Measurements from ENCODE around the gene PTPRG.
"Not testable (repeated sequence)": the region's sequence is repeated elsewhere in the genome, so short reads cannot be mapped to it uniquely, and the experiment has no call there.

The PTPRG gene

GRCh38 chr3:61796088-61796680, 234.8 kb downstream of the PTPRG start:
- DNase-seq (ENCODE audit: low read depth in 3 of 3): no peak

DNA sequence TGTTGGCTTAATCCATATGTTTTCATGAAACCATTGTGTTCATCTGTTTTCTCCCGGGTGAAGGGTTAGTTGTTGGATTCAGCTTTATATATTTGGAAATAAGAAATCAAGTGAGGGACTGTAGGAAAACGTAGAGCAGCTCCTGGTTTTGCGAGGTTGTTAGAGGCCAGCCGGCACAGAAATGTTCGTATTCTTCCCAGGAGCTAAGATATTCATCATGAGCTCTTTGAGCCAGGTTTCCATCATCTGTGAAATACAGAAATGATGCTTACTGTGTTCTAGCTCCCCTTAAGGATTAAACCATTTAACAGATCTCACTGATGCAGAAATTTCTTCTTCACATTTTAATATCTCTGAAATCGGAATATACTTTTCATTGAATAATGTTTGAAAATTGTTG, 235.5 kb downstream of the PTPRG start:
- DNase-seq (ENCODE audit: low read depth in 3 of 3): no peak

DNA sequence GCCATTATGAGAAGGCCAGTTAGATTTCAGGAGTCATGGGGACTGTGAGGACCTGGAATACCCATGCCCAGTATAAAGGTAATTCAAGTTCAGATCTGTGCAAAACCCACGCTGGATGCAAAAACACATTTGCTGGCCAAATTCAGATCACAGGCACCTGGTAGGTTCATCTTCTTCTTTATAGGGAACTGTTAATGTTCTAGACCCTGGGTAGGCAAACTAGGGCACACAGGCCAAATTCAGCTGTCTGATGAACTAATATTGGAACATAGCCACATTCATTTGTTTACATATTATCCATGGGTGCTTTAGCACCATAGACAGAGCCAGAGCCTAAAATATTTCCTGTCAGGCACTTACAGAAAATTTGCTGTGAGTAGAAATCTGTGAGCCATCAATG, 241.4 kb downstream of the PTPRG start:
- DNase-seq (ENCODE audit: low read depth in 3 of 3): no peak

DNA sequence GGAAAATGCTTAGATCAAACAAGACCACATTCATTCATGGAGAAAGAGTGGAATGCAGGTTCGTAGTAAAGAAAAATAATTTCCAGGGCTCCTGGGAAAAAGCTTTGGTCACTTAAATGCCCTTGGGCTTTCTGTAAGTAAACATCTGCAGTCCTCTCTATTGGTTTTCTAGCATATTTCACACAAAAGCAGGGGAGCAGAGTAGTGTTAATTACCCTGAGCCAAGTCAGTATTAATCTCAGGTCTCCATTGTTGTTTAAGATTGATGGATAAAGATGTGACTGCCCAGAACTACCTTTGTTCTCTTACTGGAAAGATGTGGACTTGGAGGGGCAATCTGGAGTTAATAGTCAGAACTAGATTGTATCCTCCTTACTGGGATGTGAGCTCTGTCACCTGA, 242.6 kb downstream of the PTPRG start:
- no peak for DNase-seq (ENCODE audit: low read depth in 3 of 3)

GRCh38 chr3:61804782-61805181, 243.4 kb downstream of the PTPRG start:
- DNase-seq (ENCODE audit: low read depth in 3 of 3): no peak

GRCh38 chr3:61805510-61806080, 244.2 kb downstream of the PTPRG start:
- no peak for DNase-seq (ENCODE audit: low read depth in 3 of 3)

- DNase-seq (ENCODE audit: low read depth in 3 of 3): no peak
Measured at GRCh38 chr3:61806810-61807209, 245.4 kb downstream of the PTPRG start.

- DNase-seq (ENCODE audit: low read depth in 3 of 3): no peak
Measured at GRCh38 chr3:61807865-61808276, 246.5 kb downstream of the PTPRG start.

GRCh38 chr3:61808526-61808925, 247.2 kb downstream of the PTPRG start:
- no peak for DNase-seq (ENCODE audit: low read depth in 3 of 3)

GRCh38 chr3:61808999-61809398, 247.6 kb downstream of the PTPRG start:
- no peak for DNase-seq (ENCODE audit: low read depth in 3 of 3)

- no peak for DNase-seq (ENCODE audit: low read depth in 3 of 3)
Measured at GRCh38 chr3:61809879-61810278, 248.5 kb downstream of the PTPRG start.

DNA sequence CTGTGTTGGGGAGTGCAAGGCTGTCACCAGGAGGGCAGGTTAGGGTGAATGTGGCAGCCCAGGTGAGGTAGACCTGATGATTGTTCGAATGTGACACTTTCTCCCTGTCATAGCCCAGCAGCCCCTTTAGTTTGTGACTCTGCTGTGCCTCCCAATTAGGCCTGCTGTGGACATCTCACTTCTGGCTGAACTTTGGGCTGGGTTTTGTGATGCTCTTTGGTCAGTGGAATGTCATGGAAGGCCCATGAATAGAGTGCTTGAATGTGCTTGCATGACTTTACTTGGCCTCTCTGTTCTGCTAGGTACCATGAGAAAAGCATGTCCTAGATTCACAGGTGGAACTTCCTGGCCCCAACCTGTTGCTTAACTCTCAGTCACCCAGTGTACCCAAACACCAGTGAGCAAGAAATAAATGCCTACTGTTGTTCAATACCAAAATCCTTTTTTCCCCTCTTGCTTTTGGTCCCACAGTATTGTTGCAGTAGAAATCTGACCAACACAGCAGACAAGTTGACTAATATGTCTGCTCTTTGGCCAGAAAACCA, 249.7 kb downstream of the PTPRG start:
- no peak for DNase-seq (ENCODE audit: low read depth in 3 of 3)

DNA sequence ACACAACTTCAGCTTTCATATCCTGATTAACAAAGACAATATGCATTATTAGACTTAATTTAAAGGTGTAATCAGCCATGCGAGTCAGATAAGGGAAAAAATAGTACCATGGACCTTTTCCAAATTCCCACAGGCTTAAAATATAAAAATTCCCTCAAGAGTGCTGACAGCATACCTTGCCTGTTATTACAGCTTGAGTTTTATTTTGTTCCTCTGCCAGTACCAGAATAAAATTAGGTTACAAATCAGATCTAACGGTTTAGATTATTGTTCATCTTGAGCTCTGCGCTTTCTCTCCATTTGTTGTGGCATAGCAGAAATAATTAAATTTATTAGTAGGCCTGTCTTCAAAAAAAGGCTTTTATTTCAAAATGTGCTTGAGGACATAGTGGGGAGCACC, 250.3 kb downstream of the PTPRG start:
- no peak for DNase-seq (ENCODE audit: low read depth in 3 of 3)

GRCh38 chr3:61812085-61812484, 250.7 kb downstream of the PTPRG start:
- no peak for DNase-seq (ENCODE audit: low read depth in 3 of 3)

DNA sequence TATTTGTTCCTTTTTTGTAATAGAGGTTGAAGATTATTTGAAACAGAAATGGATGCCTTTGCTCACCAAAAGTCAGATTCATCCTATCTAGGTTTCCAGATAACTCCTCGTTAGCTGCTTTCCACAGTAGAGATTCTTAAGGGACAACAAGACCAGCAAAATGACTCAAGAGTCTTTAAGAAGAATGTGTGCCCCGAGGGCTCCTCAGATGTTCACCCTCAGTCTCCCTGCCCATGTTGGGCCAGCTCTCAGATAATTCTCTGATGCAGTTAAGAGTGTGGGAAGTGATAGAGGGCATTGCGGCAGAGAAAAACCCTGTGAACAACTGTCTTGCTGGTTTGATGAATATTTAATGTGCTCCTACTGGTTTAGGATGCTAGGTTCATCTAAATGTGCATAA, 251.1 kb downstream of the PTPRG start:
- no peak for DNase-seq (ENCODE audit: low read depth in 3 of 3)

GRCh38 chr3:61813636-61814035, 252.3 kb downstream of the PTPRG start:
- DNase-seq (ENCODE audit: low read depth in 3 of 3): no peak

DNA sequence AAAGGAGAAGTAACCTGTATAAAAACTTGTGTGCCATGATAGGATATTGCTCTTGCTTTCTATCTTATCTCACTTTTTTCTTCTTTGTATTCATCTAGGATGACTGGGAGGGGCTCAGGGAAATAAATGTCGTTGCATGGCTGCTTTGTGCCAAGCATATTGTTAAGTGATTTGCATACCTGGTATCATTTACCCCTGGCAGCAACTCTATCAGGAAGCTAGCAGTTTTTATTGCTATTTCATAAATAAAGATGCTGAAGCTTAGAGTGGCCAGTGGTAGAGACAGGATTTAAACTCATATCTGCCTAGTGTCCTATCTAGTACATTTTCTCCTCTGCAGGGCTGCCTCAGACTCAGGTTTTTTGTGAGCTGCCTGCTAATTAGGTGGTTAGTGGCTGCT, 253.3 kb downstream of the PTPRG start:
- no peak for DNase-seq (ENCODE audit: low read depth in 3 of 3)

DNA sequence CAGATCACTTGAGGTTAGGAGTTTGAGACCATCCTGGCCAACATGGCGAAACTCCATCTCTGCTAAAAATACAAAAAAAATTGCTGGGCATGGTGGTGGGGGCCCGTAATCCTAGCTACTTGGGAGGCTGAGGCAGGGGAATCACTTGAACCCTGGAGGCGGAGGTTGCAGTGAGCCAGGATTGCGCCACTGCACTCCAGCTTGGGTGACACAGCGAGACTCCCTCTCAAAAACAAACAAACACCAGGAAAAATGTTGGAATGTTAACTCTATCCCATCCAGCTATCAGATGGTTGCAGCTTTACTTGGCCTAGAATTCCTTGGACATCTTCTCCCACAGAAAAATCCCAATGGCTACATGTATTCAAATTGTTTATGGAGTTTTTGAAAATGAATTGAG, 254.9 kb downstream of the PTPRG start:
- DNase-seq (ENCODE audit: low read depth in 3 of 3): not testable (repeated sequence)

DNA sequence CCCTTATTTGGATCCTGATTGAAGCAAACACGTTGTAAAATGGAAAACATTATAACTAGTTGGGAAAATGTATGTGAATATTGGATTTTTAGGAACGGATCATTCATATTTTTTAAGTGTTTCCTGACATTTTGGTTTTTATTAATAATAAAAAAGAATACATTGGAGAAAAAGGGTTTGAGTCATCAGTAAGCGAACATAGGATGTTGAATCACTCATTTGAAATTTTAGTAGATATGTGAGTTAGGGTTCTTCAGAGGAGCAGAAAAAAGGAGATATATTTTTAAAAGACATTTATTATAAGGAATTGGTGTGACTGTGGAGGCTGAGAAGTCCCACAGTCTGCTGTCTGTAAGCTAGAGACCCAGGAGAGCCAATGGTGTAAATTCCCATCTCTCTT, 258.5 kb downstream of the PTPRG start:
- no peak for DNase-seq (ENCODE audit: low read depth in 3 of 3)

GRCh38 chr3:61820306-61820992, 259.1 kb downstream of the PTPRG start:
- DNase-seq (ENCODE audit: low read depth in 3 of 3): no peak

- no peak for DNase-seq (ENCODE audit: low read depth in 3 of 3)
Measured at GRCh38 chr3:61821823-61822251, 260.5 kb downstream of the PTPRG start.

GRCh38 chr3:61822588-61822987, 261.2 kb downstream of the PTPRG start:
- no peak for DNase-seq (ENCODE audit: low read depth in 3 of 3)

DNA sequence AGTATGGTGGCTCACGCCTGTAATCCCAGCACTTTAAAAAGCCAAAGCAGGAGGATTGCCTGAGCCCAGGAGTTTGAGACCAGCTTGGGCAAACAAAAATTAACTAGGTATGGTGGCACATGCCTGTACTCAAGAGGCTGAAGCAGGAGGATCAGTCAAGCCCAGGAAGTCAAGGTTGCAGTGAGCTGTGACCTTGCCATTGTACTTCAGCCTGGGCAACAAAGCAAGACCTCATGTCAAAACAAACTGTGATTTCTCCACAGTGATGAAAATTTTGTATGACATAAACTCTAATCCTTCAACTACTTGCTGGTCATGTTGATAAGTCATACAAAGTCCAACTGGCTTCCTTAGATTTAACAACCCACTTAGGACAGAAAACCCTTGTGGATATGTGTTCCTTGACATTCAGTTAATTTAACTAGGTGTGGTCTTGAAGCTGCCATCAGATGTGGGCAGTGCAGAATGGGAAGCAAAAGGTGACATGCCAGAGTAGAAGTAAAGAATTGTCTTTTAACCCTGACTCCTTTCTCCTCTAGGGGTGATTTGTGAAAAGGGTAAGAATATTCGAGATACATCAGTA, 263.3 kb downstream of the PTPRG start:
- DNase-seq (ENCODE audit: low read depth in 3 of 3): no peak
